MM.1S (cell line): Measurements from ENCODE around the gene FANCC.

ENCODE experiments used
- DNase-seq: peaks from one replicate; pipeline ENCODE4 v3.0.0-alpha.2; 2015
- H2AFZ ChIP-seq: fragments of 300-600 bp; sonication (generic); 2 replicates; pipeline ENCODE4 v1.6.0; 2016; ENCODE audit warnings: antibody characterized with exemption, low read length
- H3F3A ChIP-seq: fragments of 300-600 bp; sonication (generic); 2 replicates; pipeline ENCODE4 v1.6.1; 2016; ENCODE audit warnings: mild to moderate bottlenecking, antibody characterized with exemption, low read length, moderate library complexity, mixed read lengths; ENCODE audit not compliant: insufficient read depth
- H3K27ac ChIP-seq: fragments of 300-600 bp; sonication (generic); 2 replicates; pipeline ENCODE4 v1.5.1; 2016; ENCODE audit warnings: mild to moderate bottlenecking, low read length
- H3K27me3 ChIP-seq: fragments of 300-600 bp; sonication (generic); replicated peaks from 2 replicates; pipeline ENCODE4 v1.6.0; 2016; ENCODE audit warnings: low read length; ENCODE audit not compliant: insufficient read depth
- H3K36me3 ChIP-seq: fragments of 300-600 bp; sonication (generic); replicated peaks from 2 replicates; pipeline ENCODE4 v1.6.1; 2016; ENCODE audit warnings: mild to moderate bottlenecking, low read length, mixed read lengths; ENCODE audit not compliant: insufficient read depth
- H3K4me1 ChIP-seq: fragments of 300-600 bp; sonication (generic); 2 replicates; pipeline ENCODE4 v1.6.1; 2016; ENCODE audit warnings: low read length, mixed read lengths
- H3K4me2 ChIP-seq: fragments of 300-600 bp; sonication (generic); 2 replicates; pipeline ENCODE4 v1.6.0; 2016; ENCODE audit warnings: low read depth, low read length
- H3K4me3 ChIP-seq: fragments of 300-600 bp; sonication (generic); 2 replicates; pipeline ENCODE4 v1.5.1; 2016; ENCODE audit warnings: low read length, mixed read lengths
- H3K79me2 ChIP-seq: fragments of 300-600 bp; sonication (generic); 2 replicates; pipeline ENCODE4 v1.6.1; 2016; ENCODE audit warnings: mixed run types, low read length, mixed read lengths
- H3K9ac ChIP-seq: fragments of 300-600 bp; sonication (generic); 2 replicates; pipeline ENCODE4 v1.6.1; 2016; ENCODE audit warnings: low read length, mixed read lengths
- H3K9me2 ChIP-seq: fragments of 300-600 bp; sonication (generic); replicated peaks from 2 replicates; pipeline ENCODE4 v1.6.1; 2016; ENCODE audit warnings: mild to moderate bottlenecking, low read length, mixed read lengths; ENCODE audit not compliant: insufficient read depth
- H3K9me3 ChIP-seq: fragments of 300-600 bp; sonication (generic); replicated peaks from 2 replicates; pipeline ENCODE4 v1.6.1; 2016; ENCODE audit warnings: mild to moderate bottlenecking, low read length, mixed read lengths; ENCODE audit not compliant: insufficient read depth
- H4K20me1 ChIP-seq: fragments of 300-600 bp; sonication (generic); 2 replicates; pipeline ENCODE4 v1.6.1; 2016; ENCODE audit warnings: mild to moderate bottlenecking, low read length, moderate library complexity, mixed read lengths; ENCODE audit not compliant: insufficient read depth
- EZH2 ChIP-seq: fragments of 300-600 bp; sonication (generic); optimal IDR thresholded peaks from 2 replicates; pipeline ENCODE3; 2017; ENCODE audit warnings: low read depth, mild to moderate bottlenecking, antibody characterized with exemption, low read length, mixed read lengths
- EZH2phosphoT487 ChIP-seq: fragments of 300-600 bp; sonication (generic); IDR thresholded peaks from 2 replicates; pipeline ENCODE4 v1.6.1; 2018; ENCODE audit warnings: antibody characterized with exemption, low read length
- TF ChIP-seq, protein P1 (sequence below): fragments of 300-600 bp; sonication (generic); IDR thresholded peaks from 2 replicates; pipeline ENCODE4 v1.5.1; 2016; ENCODE audit warnings: antibody characterized with exemption, low read length, mixed read lengths

Gene FANCC

DNA sequence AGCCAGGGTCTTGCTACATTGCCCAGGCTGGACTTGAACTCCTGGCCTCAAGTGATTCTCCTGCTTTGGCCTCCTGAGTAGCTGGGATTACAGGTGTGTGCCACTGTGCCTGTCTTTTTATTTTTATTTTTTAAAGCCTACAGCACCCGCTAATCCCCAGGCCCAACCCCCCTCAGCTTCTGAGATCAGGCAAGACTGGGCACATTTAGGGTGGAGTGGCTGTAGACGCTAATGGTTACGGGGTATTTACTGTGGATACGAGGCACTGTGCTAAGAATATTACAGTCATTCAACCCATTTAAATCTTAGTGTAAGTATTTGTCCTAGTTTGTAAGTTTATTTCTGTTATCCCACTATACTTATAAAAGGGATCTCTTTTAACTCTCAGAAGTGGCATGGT lies 175.2 kb downstream of the FANCC start:
- no peak for DNase-seq
- Histone ChIP-seq H3K27me3 (no peaks in the 10 kb centered on the region), H4K20me1 (no peaks in the 10 kb centered on the region; the same call in 1 of the 2 replicates), H3K27ac (no peak overlapping the region), H2AFZ (no peak overlapping the region), H3K4me2 (no peak overlapping the region), H3K79me2 (no peaks in the 10 kb centered on the region), H3K9ac (no peak overlapping the region), H3K4me3 (no peak overlapping the region), H3K36me3 (no peaks in the 10 kb centered on the region), H3K9me2 (no peaks in the 10 kb centered on the region), H3F3A (no peaks in the 10 kb centered on the region), H3K4me1 (no peaks in the 10 kb centered on the region), H3K9me3 (no peaks in the 10 kb centered on the region)
- TF ChIP-seq EZH2phosphoT487 (no peak), EZH2 (no peak)
- TF ChIP-seq, protein P1, sequence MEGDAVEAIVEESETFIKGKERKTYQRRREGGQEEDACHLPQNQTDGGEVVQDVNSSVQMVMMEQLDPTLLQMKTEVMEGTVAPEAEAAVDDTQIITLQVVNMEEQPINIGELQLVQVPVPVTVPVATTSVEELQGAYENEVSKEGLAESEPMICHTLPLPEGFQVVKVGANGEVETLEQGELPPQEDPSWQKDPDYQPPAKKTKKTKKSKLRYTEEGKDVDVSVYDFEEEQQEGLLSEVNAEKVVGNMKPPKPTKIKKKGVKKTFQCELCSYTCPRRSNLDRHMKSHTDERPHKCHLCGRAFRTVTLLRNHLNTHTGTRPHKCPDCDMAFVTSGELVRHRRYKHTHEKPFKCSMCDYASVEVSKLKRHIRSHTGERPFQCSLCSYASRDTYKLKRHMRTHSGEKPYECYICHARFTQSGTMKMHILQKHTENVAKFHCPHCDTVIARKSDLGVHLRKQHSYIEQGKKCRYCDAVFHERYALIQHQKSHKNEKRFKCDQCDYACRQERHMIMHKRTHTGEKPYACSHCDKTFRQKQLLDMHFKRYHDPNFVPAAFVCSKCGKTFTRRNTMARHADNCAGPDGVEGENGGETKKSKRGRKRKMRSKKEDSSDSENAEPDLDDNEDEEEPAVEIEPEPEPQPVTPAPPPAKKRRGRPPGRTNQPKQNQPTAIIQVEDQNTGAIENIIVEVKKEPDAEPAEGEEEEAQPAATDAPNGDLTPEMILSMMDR = no peak

DNA sequence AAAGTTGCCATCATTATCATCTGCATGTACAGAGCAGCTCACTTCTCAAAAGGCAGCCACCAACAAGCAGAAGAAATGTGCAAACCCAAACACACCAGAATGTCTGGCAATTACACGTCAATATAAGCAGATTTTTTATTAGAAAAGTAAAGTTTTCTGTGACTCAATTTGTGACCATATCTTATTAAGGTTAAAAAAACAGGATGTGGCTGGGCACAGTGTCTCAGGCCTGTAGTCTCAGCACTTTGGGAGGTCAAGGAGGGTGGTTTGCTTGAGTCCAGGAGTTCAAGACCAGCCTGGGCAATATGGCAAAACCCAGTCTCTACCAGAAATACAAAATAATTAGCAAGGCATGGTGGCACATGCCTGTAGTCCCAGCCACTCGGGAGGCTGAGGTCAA lies 176.7 kb downstream of the FANCC start:
- no peaks in the 10 kb centered on the region for H3K79me2 ChIP-seq
- H4K20me1 ChIP-seq = no peaks in the 10 kb centered on the region
- H3K27ac ChIP-seq = no peak overlapping the region
- TF ChIP-seq EZH2phosphoT487 (no peak), EZH2 (no peak)
- TF ChIP-seq, protein P1 = no peak
- H3K27me3 ChIP-seq = no peaks in the 10 kb centered on the region
- no peak overlapping the region for H2AFZ ChIP-seq
- no peak overlapping the region for H3K9ac ChIP-seq
- DNase-seq = no peak
- no peaks in the 10 kb centered on the region for H3K9me2 ChIP-seq
- no peaks in the 10 kb centered on the region for H3K9me3 ChIP-seq
- H3K4me1 ChIP-seq = no peaks in the 10 kb centered on the region
- no peaks in the 10 kb centered on the region for H3K36me3 ChIP-seq
- no peak overlapping the region for H3K4me2 ChIP-seq
- no peak overlapping the region for H3K4me3 ChIP-seq
- H3F3A ChIP-seq = no peaks in the 10 kb centered on the region

DNA sequence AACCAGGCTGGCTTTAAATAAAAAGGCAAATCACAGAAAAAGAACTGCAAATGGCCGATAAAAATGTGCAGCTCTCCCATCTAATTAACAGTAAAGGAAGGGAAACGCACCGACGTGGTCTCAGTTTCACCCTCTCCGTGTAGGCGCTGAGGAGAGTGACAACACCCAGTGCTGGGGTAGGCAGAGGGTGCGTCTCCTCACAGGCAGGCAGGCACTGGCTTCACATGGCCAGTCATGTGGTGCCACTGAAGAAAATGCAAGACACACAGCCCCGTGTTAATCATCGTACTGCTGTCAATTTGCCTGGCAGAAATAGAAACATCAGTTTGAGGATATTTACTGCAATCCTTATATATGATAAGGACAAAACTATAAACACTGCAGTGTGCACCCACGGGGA lies 178.4 kb downstream of the FANCC start:
- Histone ChIP-seq H3K27ac (no peak overlapping the region), H4K20me1 (no peaks in the 10 kb centered on the region), H3K79me2 (no peaks in the 10 kb centered on the region), H3K4me1 (no peaks in the 10 kb centered on the region), H3K9me3 (no peaks in the 10 kb centered on the region), H3K9ac (no peak overlapping the region), H3K27me3 (no peaks in the 10 kb centered on the region), H3F3A (no peaks in the 10 kb centered on the region), H3K4me2 (no peak overlapping the region), H3K4me3 (no peak overlapping the region), H2AFZ (no peak overlapping the region), H3K36me3 (no peaks in the 10 kb centered on the region), H3K9me2 (no peaks in the 10 kb centered on the region)
- no peak for DNase-seq
- no peak for TF ChIP-seq EZH2
- TF ChIP-seq, protein P1 = no peak
- TF ChIP-seq EZH2phosphoT487 = no peak
